Omental fat pad (tissue), 4 donors: ENCODE data around the gene CNP. TPM values are rescaled to one million over a fixed set of nuclear protein-coding genes. Genes with fewer than 3 reads are reported as not detected.

Experiments used
- ATAC-seq: fragments of 150-250 bp; one replicate; pipeline ENCODE4 v1.9.1; 2016; ENCODE audit warnings: mild to moderate bottlenecking, moderate library complexity; ENCODE audit not compliant: low FRiP score
- DNase-seq: peaks from one replicate; pipeline ENCODE4 v3.0.0-alpha.2; 2019; ENCODE audit warnings: low spot score
- total RNA-seq, 4 donors: library from RNA; depleted of rRNA; stranded (reverse); fragments of >200 nt; gene quantifications; one replicate each; pipeline ENCODE4 v1.1.0, GENCODE V29; 2016
- TF ChIP-seq, protein P1 (sequence below), 3 donors: fragments of 450-650 bp; IDR thresholded peaks; one replicate each; pipeline ENCODE4 v1.5.1; 2016 to 2017; ENCODE audit warnings: antibody characterized with exemption in 3 of 3, mild to moderate bottlenecking in 3 of 3, moderate library complexity in 2 of 3

Gene CNP
- total RNA-seq, 4 donors from 2014 or later = 42.2 to 62.9 (median 49.8) TPM

DNA sequence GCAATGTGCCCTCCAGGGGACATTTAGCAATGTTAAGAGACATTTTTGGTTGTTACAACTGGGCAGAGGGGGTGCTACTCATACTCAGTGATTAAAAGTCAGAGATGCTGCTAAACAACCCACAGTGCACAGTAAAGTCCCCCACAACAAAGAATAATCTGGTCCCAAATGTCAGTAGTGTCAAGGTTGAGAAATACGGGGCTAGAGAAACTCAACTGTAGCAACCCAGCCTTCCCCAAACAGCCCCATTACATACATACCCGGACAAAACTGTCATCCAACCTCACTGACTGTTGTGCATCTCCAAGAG, 30.2 kb downstream of the CNP start:
- no peak for ATAC-seq
- TF ChIP-seq, protein P1, sequence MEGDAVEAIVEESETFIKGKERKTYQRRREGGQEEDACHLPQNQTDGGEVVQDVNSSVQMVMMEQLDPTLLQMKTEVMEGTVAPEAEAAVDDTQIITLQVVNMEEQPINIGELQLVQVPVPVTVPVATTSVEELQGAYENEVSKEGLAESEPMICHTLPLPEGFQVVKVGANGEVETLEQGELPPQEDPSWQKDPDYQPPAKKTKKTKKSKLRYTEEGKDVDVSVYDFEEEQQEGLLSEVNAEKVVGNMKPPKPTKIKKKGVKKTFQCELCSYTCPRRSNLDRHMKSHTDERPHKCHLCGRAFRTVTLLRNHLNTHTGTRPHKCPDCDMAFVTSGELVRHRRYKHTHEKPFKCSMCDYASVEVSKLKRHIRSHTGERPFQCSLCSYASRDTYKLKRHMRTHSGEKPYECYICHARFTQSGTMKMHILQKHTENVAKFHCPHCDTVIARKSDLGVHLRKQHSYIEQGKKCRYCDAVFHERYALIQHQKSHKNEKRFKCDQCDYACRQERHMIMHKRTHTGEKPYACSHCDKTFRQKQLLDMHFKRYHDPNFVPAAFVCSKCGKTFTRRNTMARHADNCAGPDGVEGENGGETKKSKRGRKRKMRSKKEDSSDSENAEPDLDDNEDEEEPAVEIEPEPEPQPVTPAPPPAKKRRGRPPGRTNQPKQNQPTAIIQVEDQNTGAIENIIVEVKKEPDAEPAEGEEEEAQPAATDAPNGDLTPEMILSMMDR (IDR thresholded peaks at IDR 0.05) = no peak
- no peak for DNase-seq

DNA sequence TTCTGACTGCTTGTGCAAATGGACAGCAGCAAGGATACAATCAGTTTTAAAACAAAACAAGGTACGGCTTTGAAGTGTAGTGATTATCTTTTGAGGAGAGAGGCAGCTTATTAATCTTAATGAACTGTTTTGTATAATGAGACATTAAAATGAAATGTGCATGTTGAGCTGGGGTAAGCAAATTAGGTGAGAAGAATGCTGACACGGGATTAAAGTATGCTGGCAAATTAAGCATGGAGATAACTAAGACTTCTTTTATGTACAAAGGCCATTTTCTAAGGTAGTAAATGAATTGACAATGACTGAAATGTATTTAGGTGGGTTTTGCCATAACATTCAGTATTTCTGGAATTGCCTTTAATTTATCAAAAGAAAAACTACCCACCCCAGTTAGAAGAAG, 31.9 kb downstream of the CNP start:
- TF ChIP-seq, protein P1 (IDR thresholded peaks at IDR 0.05) = no peak
- no peak for DNase-seq
- no peak for ATAC-seq

DNA sequence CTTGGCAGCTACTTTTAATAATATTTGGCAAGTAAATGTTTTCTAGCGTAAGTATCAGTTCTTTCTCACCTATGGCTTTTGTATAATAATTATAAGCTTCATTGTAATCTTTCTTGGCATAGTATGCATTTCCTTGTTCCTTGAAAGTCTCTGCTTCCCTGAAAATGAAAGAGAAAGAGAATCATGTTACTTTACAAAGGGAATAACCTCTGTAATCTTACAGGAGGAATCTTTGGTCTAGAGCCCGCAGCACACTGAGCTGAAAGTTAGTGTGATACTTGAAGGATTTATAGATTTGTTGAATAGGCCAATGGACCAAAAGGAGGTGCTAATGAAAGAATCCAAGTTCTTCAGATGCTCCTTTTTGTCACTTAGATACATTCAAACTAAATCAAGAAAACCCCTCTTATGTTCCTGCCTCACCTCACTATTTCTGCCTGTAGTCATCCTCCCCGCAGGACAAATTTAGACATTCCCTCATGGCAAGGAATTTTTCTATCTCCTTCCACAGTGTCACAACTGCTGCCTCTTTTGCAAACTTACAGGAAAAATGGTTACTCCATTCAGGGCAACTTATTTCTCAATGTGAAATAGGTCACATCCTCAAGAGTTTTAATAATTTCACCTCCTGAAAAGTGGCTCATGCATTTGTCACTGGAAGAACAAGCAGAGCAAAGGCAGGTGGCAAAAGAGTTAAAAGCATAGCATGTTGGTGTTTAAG, 34.0 kb downstream of the CNP start:
- no peak for DNase-seq
- TF ChIP-seq, protein P1 (IDR thresholded peaks at IDR 0.05) = no peak
- ATAC-seq = no peak

DNA sequence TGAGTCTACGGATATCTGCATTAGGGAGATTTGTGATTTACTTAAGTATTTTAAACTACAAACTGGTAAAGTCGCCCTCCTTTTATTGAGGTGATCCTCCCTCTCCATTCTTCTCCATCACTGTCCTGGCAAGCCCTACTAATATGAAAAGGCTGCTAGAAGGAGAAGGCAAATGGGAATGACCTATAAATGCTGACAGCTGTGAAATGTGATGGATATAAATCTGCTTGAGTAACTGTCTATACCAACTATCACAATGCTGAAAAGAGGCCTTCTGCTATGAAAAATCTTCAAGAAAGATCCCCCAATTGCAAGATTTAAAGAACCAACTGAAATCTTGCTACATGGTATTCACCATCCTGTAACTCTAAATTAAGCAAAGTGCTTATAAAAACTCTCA, 35.1 kb downstream of the CNP start:
- TF ChIP-seq, protein P1 (IDR thresholded peaks at IDR 0.05) = no peak
- ATAC-seq (no peak), DNase-seq (no peak)

DNA sequence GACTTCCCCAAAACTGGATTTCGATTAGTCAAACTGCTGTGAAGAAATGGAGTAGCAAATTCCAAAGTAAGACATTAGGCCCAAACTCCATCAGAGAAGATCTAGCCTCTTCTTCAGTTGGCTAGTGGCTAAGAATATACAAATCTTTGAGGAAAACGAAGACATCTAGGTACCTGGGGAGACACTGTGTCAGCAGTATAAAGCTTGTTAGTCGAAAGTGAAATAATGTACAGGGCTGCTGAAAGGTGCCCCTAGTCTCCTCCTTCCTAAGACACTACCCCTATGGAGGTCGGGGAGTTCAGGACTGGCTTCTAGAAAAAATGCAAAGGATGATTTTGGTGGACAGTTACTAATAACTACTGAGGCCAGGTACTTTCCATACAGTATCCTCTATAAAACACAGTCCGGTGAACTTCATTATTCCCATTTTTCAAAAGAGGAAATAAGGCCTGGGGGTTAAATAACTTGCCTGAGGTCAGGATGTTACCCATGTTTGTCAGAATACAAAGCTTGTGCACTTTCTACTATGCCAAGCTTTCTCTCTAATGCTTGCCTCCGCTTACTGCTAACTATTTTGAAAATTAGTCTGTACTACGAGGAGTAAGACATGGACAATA, 35.7 kb downstream of the CNP start:
- TF ChIP-seq, protein P1 (IDR thresholded peaks at IDR 0.05) = no peak
- no peak for DNase-seq
- no peak for ATAC-seq

DNA sequence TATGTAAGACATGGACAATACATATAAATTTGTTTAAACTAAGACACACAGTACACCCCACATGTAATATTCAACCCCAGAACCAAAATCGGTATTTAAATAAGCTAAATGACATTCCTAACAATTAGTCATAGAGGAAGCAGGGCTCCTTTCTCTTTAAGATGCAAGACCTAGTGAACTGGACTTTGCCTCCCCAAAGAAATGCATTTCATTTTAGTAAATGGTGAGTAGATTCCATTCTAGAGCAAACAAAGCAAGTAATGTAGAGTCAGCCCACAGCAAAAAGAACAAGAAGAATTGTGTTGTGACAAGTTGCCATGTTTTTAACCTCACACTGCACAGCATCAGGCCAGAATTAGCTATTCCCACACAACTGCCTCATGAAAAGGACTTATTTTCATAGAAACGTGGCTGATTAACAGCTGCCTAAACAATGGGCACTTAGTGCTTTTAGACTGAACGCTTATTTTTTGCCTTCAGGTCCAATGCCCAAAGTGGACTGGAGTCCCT, 36.3 kb downstream of the CNP start:
- ATAC-seq (no peak), DNase-seq (no peak)
- TF ChIP-seq, protein P1 (IDR thresholded peaks at IDR 0.05) = no peak

DNA sequence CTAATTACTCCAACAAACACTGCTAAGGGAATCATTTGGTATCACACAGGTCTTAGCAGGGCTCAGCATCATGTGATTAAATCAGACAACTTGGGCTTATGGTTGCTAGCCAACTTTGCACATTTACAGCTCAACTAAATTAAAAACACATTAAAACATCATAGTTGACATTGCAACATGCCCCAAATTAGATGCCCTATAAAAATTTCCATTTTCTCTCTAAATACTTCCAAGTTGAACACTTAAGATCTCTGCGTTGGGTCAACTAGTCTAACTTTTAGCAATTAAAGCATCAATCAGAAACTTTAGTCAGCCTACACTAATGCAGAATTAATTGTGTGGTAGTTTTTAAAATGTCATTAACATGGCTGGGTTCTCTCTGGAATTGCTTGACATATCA, 38.6 kb downstream of the CNP start:
- TF ChIP-seq, protein P1 (IDR thresholded peaks at IDR 0.05) = no peak
- DNase-seq = no peak
- ATAC-seq = no peak
